ENCODE data around the gene HSD17B14. TPM values are rescaled to one million over a fixed set of nuclear protein-coding genes. Genes with fewer than 3 reads are reported as not detected.
"Not testable (repeated sequence)": the region's sequence is repeated elsewhere in the genome, so short reads cannot be mapped to it uniquely, and the experiment has no call there.

The HSD17B14 gene
- total RNA-seq, 2 donors from 2014 or later: 5.6 to 6.6 TPM

- intact Hi-C loops (cut with DNase I): no loop called here
- no peak for DNase-seq (ENCODE audit: low spot score)
These were observed 28.5 kb downstream of the HSD17B14 start for GRCh38 chr19:48807590-48808308.

- DNase-seq (ENCODE audit: low spot score): no peak
These were observed 29.3 kb downstream of the HSD17B14 start for GRCh38 chr19:48806818-48807589.

GRCh38 chr19:48806518-48806817, 29.8 kb downstream of the HSD17B14 start:
- intact Hi-C loops (cut with DNase I): no loop called here
- no peak for DNase-seq (ENCODE audit: low spot score)

More at GRCh38 chr19:48806818-48807589, 29.3 kb downstream of the HSD17B14 start:
- intact Hi-C loops (cut with DNase I): no loop called here

DNA sequence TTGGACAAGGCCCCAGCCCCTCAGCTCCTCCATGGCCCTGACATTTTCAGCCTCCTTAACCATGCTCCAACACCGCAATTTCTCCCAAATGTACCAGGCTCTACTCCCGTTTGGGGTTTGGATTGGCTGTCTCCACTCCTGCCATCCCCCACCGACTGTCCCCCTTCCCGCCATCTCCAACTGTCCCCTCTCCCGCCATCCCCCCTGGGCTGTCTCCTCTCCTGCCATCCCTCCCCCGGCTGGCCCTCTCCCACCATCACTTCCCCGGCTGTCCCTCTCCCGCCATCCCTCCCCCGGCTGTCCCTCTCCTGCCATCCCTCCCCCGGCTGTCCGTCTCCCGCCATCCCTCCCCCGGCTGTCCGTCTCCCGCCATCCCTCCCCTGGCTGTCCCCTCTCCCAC, 30.8 kb downstream of the HSD17B14 start:
- no peak for DNase-seq (ENCODE audit: low spot score)
- intact Hi-C loops (cut with DNase I): no loop called here

DNA sequence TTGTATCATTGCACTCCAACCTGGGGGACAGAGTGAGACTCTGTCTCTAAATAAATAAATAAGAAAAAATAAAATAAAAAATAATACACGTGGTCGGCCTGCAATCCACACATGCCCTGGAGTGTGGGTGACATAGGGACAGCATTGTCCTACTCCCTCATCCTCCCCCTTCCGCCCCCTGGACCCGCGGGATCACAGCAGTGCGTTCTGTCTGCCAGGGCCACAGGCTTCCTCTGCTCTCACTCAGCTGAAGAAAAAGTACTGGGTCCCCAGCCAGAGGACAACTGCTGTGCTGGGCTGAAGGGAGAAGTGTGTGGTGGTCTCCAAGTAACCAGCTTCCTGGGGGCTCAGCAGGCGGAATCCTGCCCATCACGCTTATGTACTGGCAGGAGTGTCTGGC, 31.8 kb downstream of the HSD17B14 start:
- no peak for DNase-seq (ENCODE audit: low spot score)
- intact Hi-C loops (cut with DNase I): no loop called here

DNA sequence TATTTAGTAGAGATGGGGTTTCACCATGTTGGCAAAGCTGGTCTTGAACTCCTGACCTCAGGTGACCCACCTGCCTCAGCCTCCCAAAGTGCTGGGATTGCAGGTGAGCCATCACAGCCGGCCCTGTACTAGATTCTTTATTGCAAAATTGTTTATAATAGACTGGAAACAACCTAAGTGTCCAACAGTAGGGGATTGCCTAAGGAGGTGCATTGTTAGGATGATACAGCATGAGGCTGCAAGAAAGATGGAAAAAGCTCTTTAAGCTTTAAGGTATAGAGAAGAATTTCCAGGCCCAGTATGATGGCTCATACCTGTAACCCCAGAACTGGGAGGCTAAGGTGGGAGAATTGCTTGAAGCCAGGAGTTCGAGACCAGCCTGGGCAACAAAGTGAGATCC, 33.7 kb downstream of the HSD17B14 start:
- intact Hi-C loops (cut with DNase I): no loop called here
- DNase-seq (ENCODE audit: low spot score): no peak

DNA sequence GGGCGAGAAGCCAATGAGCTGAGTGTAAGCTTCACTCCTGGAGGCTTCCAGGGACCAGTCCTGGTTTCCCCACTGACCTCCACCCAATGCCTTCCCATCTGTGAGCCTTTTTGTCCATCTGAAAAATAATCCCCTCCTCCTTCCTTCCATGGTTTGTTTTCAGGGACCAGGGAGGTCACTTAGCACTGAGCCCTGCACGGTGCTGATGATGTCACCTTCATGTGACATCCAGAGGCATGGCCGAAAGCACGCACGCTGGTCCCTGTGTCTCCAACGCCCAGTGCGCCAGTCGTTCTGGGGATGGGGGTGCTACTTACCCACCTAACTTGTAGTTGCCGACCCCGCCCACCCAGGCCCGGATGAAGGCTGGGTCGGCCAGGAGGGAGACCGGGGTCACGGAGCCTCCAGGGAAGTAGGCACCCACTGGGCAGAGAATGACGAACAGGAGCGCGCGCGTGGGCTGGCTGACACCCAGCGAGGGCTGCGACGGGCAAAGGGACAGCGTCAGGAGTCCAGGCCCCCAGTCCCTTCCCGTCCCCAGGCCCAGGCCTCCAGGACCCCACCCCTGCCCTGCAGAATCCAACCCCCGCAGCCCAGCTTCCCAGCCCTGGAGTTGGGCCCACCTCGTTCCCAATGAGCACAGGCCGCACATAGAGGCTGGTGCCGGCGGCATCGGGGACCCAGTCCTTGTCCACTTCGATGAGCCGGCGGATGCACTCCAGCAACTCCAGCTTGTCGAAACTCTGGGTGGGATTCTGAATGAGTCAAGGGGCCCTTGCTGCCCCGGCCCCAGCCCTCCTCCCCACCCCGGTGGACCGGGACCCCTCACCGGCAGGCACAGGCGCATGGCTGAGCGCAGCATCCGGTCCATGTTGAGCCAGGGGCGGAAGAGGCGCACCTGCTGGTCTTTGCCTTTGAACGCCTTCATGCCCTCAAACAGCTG, 36.7 kb downstream of the HSD17B14 start:
- no peak for DNase-seq (ENCODE audit: low spot score)
- intact Hi-C loops (cut with DNase I): loop anchor here in 1 of 2 donors (10.0 kb wide), 1 partner anchor 165 kb away; the partner anchor contains the start of gene FTL

GRCh38 chr19:48798937-48799336, 37.4 kb downstream of the HSD17B14 start:
- no peak for DNase-seq (ENCODE audit: low spot score)
- intact Hi-C loops (cut with DNase I): loop anchor here in 1 of 2 donors (10.0 kb wide), 1 partner anchor 166 kb away; the partner anchor contains the start of gene FTL

DNA sequence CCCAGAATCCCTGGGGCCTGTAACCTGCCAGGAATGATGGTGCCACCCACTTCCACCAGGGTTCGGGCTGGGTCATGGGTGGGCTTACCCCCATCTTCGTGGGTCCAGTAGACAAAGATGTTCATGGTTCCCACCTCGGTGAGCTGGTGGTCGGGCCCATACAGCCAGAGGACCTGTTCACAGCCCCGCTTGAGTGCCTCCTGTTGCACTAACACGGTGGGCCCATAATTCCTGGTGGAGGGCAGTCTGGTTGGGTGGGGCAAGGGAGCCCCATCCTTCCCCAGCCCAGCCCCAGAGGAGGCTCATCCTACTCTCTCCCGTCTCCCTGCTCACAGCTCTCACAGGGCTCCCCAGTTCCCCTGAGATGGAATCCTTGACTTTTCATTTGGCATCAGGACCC, 39.2 kb downstream of the HSD17B14 start:
- intact Hi-C loops (cut with DNase I): loop anchor here in 1 of 2 donors (10.0 kb wide), 1 partner anchor 168 kb away; the partner anchor contains the start of gene FTL

DNA sequence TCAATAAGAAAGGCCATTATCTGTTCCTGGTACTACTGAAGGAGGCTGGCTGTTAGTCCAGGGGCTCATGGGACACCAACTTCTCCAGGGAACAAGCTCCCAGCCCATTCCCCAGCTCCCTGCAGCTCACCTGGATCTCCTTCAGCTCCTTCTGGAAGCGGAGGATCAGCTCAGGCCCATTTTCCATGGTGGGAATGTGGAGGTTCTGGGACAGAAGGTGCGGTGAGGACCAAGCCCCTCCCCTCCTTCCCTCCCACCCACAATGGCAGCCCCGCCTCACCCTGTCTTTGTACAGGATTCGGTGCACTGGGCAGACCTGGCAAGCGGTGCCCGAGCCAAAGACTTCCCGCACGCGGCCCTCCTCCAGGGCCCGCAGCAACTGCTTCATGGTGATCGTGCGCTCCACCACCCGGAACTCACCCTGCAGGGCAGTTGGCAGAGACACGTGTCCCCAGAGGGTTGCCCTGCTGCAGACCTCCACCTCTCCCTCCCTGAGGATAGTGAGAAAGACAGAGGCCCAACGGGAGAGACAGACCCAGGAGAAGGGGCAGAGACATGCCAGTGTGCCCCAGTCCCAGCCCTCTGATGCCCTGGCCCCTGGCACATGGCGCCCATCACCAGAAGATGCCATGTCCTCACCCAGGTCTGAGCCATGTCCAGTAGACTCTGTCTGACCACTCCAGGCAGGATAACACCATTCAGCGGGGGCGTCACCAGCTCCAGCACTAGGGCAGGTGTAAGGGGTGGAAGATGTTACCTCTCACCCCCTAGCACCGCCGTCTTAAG, 39.8 kb downstream of the HSD17B14 start:
- DNase-seq (ENCODE audit: low spot score): no peak

More for the DNA sequence above, 39.2 kb downstream of the HSD17B14 start:
- no peak for DNase-seq (ENCODE audit: low spot score)

GRCh38 chr19:48795685-48796070, 40.6 kb downstream of the HSD17B14 start:
- DNase-seq (ENCODE audit: low spot score): peak; percentile 88
- intact Hi-C loops (cut with DNase I): loop anchor here in 1 of 2 donors (2.0 to 10.0 kb wide), 2 partner anchors 47 to 169 kb away; partner anchors contain the start of gene FTL

More for the DNA sequence above, 39.8 kb downstream of the HSD17B14 start:
- intact Hi-C loops (cut with DNase I): loop anchor here in 1 of 2 donors (10.0 kb wide), 1 partner anchor 168 kb away; the partner anchor contains the start of gene FTL

- peak; percentile 97 for DNase-seq (ENCODE audit: low spot score)
- intact Hi-C loops (cut with DNase I): loop anchor here in 1 of 2 donors (2.0 to 10.0 kb wide), 2 partner anchors 48 to 170 kb away; partner anchors contain the start of gene FTL
These were observed 41.1 kb downstream of the HSD17B14 start for GRCh38 chr19:48795055-48795684.

- no peak for DNase-seq (ENCODE audit: low spot score)
- intact Hi-C loops (cut with DNase I): loop anchor here (2.0 to 10.0 kb wide), 3 partner anchors 49 to 178 kb away; partner anchors contain the start of gene FTL (in 1 of the 2)
These were observed 42.0 kb downstream of the HSD17B14 start for GRCh38 chr19:48794291-48794690.

DNA sequence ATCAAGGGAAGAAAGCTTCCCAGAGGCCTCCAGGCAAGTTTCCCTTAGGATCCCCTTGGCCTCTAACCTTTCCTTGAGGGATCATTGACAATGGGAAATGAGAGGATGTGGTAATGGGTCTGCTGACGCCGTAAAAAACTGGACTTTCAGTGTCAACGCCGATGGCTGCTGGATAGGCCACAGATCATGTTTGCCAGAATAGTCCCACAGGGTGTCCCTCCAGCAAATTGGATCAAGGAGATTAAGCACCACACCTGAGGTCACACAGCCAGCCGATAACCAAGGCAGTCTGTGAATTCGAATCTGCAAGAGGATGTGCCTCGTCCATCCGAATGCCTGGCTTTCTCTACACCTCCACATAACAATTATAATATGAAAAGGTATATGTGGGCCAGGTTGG, 43.0 kb downstream of the HSD17B14 start:
- intact Hi-C loops (cut with DNase I): loop anchor here (5.0 to 10.0 kb wide), 2 partner anchors 172 to 179 kb away; partner anchors contain the start of gene FTL (in 1 of the 2)
- DNase-seq (ENCODE audit: low spot score): no peak

DNA sequence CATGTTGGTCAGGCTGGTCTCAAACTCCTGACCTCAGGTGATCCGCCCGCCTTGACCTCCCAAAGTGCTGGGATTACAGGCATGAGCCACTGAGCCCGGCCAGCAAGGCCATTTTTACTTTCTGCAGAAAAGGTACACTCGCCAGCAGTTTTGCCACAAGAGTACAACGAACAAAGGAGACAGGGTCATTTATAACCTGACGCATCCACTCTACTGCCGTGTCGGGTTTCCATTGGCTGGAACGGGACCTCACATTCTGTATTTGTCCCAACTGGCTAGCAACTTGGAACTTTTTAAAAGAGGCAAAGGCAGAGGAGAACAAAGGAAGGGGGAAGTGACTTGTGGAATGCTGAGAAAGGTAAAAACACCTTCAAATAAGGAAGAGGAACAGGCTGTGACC, 49.0 kb downstream of the HSD17B14 start:
- intact Hi-C loops (cut with DNase I): loop anchor here in 1 of 2 donors (2.0 kb wide), 1 partner anchor 47 kb away; no protein-coding TSS in a partner anchor
- DNase-seq (ENCODE audit: low spot score): not testable (repeated sequence)

DNA sequence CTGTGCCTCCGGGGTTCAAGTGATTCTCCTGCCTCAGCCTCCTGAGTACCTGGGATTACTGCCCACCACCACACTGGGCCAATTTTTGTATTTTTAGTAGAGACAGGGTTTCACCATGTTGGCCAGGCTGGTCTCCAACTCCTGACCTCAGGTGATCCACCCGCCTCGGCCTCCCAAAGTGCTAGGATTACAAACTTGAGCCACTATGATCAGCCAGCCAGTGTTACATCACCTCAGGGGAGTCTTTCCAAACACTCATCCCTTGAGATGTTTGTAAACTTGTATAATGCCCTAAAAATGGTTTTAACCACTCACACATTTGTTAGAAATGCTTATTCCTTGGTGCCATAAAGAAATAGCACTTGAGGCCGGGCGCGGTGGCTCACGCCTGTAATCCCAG, 49.9 kb downstream of the HSD17B14 start:
- DNase-seq (ENCODE audit: low spot score): not testable (repeated sequence)
- intact Hi-C loops (cut with DNase I): loop anchor here in 1 of 2 donors (2.0 kb wide), 1 partner anchor 48 kb away; no protein-coding TSS in a partner anchor

- DNase-seq (ENCODE audit: low spot score): no peak
- intact Hi-C loops (cut with DNase I): no loop called here
These were observed 51.8 kb downstream of the HSD17B14 start for GRCh38 chr19:48784527-48784926.

Measured in posterior vena cava (tissue), 2 donors.